Stimulated activated CD4-positive, alpha-beta T cell treated with anti-CD3 and anti-CD28 coated beads, Interleukin-2, amount 100 ng/mL, for 4 hours (primary cell): ENCODE results near the gene ZSWIM6.

Experiments used
- DNase-seq: peaks from one replicate; pipeline ENCODE4 v3.0.0-alpha.2; 2020; ENCODE audit warnings: low read depth

Gene ZSWIM6

DNA sequence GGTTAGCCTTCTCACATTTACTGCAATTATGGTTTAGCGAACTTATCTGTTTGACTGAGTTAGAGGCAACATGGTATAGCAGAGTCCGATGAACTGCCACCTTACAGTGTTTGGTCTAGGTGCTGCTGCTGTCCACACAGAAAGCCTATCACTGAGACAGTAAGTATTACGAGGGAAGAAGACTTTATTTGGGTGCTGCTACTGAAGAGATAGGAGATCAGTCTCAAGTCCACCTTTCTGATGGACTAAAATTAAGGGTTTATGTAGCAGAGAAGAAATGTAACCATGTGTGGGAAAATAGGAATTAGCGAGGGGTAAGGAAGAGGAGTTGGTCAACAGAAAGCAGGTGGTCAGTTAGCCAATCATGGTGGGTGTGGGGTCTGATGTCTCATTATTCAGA, 109.7 kb downstream of the ZSWIM6 start:
- no peak for DNase-seq

DNA sequence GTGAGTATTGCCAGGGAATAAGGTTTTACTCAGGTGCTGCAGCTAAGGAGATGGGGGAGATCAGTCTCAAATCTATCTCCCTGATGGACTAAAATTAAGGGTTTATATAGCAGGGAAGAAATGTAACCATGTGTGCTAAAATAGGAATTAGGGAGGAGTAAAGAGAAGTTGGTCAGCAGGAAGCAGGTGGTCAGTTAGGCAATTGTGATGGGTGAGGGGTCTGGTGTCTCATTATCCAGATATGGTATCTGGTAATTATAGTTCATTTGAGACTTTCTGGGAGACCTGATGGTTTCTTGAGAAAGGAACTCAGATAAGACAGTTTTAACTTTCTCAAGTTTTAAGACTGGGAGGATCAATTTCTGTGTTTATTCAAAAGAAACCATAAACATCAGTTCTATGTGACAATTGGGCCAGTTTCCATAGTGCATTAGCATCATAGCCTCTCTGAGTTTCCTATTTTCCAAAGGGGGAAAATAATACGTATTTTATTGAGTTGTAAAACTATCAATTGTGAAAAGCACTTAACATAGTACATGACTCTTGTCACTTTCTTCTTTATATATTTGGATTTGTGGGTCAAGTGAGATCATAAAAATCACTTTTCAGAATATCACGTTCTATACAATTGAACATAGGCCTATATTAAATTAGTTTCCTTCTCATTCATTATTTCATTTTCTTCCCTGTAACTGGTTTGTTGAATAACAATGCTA, 115.9 kb downstream of the ZSWIM6 start:
- no peak for DNase-seq

DNA sequence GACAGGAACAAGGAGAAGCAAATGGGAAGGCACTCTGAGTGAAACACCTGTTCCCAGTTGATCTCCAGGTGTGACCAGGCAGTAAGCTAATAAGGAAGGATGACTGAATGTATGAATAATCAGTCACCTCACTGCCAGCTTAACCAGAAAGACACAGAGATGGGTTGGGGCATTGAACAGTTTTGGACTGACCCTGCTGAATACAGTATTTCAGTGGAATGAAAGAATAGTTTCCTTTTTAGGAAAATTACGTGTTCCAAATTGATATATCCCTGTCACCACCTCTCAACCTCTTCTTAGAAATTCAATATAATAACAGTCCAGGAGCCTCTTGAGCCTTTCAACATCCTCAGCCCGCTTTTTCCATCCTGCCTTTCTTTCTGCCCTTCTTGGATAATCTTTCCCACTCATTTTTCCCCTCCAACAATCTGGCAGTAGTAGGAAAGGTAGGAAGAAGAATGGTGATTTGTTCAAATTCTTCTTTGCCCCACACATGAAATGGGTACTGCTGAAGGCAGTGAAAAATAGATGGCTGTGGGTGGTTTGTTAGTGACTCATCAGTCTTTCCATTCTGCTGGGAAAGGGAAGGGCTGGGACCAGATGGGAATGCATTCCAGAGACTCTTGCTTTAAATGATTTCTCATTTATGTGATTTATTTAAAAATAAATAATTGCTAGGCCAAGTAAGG, 117.9 kb downstream of the ZSWIM6 start:
- no peak for DNase-seq

DNA sequence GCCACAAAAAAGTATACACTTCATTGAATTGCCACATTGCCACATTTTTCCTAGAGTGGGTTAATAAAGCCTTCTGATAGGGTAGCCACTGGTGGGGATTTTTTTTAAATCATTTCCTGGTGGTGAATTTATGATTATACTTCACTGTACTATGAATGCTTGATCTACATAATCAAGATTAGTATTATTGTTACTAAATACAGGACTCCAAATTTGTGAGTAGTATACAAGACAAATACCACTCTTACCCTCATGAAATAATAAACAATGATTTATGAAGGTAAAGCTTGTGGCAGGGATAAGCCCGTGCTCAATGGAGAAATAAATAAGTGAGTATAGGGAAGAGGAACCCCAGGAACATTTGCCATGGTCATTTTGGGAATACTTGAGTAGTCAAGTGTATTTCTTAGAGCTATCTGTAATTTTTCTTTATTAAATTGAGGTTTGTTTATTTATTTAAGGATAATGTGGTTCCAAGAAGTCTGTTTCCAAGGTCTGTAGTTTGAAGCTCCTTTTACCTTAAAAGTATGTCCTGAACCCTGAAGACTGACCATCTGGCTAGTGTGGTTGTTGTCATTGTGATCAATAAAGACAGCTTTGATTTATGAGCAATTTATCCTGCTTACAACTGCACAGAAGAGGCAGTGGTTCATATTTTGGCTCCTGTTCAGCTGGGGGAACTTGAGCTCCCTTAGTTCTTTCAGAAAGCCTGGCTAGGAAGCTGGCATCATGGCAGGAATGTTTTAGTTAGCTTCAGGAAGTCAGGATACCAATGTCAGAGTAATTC, 118.6 kb downstream of the ZSWIM6 start:
- no peak for DNase-seq

DNA sequence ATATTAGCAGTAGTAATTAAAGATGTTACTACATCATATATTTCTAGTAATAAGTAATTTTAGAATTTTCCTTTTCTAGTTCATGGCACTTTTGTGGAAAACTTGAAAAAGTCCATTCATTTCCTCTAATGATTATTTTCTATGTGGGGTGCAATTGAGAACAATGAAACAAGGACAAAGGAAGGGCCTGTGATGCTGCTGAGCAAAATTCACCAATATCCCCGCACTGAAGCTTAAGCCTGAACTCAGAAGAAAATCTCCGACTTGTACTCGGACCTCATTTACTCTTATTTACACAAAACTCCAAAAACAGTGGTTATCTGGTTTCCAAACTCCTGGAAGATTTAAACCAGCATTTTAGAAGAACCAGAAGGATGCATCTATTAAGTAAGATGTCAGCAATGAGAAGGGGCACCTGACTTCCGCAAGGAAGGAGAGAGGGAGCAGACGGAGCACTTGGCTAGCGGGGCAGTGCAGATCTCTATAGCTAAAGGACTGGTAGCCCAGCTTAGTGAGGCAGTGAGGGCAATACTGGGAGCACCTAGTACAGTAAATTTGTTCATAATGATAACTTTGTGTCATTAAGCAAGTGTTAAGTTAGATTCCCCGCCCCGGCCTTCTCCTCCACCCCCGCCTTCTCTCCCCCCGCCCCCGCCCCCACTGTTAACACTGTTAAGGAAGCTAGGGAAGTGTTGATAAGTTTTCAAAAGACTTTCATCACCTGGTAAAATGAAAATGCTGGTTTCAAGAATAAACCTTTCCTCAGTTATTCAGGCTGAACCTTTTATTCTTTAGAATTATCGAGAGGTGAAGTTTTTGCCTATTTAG, 123.3 kb downstream of the ZSWIM6 start:
- no peak for DNase-seq

DNA sequence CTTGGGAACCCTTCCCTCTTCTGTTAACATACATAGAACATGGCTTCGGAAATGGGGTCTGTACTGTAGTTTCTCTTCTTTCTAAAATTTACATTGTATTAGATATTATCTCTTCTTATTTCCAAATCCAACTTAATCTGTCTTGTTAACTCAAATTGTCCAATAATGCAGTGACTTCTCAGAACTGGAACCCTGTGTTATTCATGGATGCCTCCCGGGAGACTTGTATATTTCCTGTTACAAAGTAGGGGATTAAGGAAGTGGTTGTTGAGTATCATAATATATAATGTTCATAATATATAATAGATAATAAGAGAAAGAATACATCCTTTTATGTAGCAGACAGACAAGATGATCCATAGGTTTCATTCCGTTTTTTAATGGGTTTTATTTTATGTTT, 128.4 kb downstream of the ZSWIM6 start:
- DNase-seq, result no peak

DNA sequence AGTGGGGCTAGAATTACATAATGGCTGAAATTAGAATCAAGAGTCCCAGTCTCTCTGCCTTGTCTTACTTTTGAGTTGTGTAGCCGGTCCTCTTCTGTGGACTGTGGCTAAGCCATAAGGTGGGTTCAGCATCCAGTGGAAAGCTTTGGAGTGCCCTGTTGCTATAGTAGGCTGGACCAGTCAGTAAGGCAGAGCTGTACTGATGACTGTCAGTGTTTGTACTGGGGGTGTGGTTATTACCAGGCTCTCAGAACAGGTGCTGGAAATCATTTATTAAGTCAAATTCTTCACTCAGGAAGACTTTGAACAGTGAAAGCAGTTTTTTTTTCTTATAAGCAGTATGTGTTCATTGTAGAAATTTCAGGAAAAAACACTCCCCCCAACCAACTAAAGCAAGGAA, 129.4 kb downstream of the ZSWIM6 start:
- DNase-seq, result no peak

- DNase-seq, result no peak
These were observed 129.9 kb downstream of the ZSWIM6 start for GRCh38 chr5:61461926-61462325.

- DNase-seq, result no peak
These were observed 131.5 kb downstream of the ZSWIM6 start for GRCh38 chr5:61463596-61463995.

GRCh38 chr5:61464512-61464911, 132.5 kb downstream of the ZSWIM6 start:
- no peak for DNase-seq

DNA sequence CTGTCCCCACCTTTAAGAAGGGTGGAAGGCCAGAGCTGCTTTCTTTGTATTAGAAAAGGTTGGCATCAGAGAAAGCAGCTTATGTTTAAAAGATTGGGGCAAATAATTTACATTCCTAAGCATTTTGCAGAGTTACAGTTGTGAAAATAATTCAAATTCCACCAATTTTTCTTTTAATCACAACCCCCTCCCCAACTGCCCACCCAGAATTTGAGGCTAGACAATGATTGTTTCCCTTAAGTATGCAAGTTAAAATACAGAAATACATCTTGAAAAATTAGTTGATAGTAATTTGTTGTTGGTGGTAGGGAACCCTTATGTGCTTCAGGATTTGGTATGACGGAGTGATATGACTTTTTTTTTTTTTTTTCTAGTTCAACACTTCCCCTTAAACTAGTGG, 133.0 kb downstream of the ZSWIM6 start:
- DNase-seq, result no peak

DNA sequence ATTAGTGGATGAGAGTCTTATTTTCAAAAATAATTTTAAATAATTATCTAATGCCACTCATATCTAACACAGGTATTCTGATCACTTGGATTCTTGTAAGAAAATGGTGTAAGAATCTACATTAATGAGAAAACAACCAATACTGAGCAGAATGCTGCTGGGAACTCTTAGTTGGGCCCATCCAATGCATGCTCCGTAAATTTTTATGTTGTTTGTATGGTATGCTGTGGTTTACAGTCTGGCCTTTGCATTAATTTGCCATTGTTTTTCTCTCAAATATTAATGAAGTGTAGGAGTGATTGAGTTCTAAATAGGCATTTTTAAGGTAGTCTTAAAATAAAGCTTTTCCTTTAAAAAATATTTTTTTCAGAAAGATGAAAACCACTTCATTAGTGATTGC, 133.4 kb downstream of the ZSWIM6 start:
- DNase-seq, result no peak

- DNase-seq, result no peak
These were observed 134.0 kb downstream of the ZSWIM6 start for GRCh38 chr5:61466017-61466416.

- no peak for DNase-seq
These were observed 135.9 kb downstream of the ZSWIM6 start for GRCh38 chr5:61467766-61468482.

- DNase-seq, result no peak
These were observed 136.4 kb downstream of the ZSWIM6 start for GRCh38 chr5:61468483-61468865.

GRCh38 chr5:61471352-61471751, 139.3 kb downstream of the ZSWIM6 start:
- DNase-seq, result no peak

GRCh38 chr5:61472172-61472958, 140.3 kb downstream of the ZSWIM6 start:
- DNase-seq, result no peak

DNA sequence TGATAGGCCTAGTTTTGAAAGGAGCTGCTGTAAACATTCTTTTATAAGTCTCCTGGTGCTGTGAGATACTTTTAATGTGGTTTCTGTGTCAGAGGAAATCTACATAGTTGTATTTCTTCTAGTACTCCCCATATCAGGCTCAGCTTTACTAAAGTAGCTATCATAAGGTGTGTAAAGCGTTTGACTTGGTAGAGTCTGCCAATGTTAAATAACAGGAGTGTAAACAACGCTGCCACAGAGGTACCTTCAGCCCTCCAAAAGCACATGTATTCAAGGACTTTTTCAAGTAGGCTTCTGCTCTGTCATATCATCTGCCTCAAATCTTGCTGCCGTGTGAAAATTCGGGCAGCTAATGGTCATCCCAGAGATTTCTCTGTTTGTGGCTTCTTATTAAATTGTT, 142.7 kb downstream of the ZSWIM6 start:
- DNase-seq, result no peak

- no peak for DNase-seq
These were observed 145.7 kb downstream of the ZSWIM6 start for GRCh38 chr5:61477788-61478187.

GRCh38 chr5:61479850-61480614, 148.0 kb downstream of the ZSWIM6 start:
- no peak for DNase-seq
